Measurements from ENCODE around the gene DENND10. TPM values are rescaled to one million over a fixed set of nuclear protein-coding genes. Genes with fewer than 3 reads are reported as not detected.
"Not testable (repeated sequence)": the region's sequence is repeated elsewhere in the genome, so short reads cannot be mapped to it uniquely, and the experiment has no call there.

Gene DENND10
- total RNA-seq, 2 experiments from 2014 or later: 19.9 to 22.9 TPM

DNA sequence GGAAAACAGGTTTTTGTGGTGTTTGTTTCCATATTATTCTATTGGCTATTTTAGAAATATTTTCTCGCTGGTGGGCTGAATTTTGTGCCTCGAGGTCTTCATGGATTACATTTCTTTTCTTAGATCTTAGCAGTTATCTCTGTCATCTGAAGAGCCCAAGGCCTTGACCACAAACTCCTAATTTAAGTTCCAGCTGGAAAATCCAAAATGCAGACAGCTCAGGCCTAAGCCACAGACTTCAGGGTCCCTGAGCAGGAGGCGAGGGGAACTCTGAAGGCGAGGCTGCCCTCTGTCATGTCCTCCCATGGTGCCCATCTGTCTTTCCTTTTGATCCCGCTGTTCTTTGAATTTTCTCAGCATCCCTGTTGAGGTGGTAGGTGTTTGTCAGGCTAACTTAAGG lies 14.3 kb downstream of the DENND10 start:
- ChIA-PET CTCF (no interaction called here), POLR2A (no interaction called here)

GRCh38 chr10:119119400-119119799 lies 15.5 kb downstream of the DENND10 start:
- ChIA-PET CTCF (interaction anchor here (1.3 kb wide), 1 partner anchor 13 kb away, joined by 3 read pairs; no protein-coding TSS in a partner anchor), POLR2A (interaction anchor here (1.0 kb wide), 1 partner anchor 12 kb away, joined by 3 read pairs; no protein-coding TSS in a partner anchor)

- POLR2A ChIA-PET: interaction anchor here (0.6 to 1.1 kb wide), 2 partner anchors 37 to 43 kb away, joined by 3 to 5 read pairs; no protein-coding TSS in a partner anchor
- CTCF ChIA-PET: interaction anchor here (1.3 kb wide), 1 partner anchor 14 kb away, joined by 3 read pairs; no protein-coding TSS in a partner anchor
Measured at GRCh38 chr10:119120413-119120867, 16.5 kb downstream of the DENND10 start.

DNA sequence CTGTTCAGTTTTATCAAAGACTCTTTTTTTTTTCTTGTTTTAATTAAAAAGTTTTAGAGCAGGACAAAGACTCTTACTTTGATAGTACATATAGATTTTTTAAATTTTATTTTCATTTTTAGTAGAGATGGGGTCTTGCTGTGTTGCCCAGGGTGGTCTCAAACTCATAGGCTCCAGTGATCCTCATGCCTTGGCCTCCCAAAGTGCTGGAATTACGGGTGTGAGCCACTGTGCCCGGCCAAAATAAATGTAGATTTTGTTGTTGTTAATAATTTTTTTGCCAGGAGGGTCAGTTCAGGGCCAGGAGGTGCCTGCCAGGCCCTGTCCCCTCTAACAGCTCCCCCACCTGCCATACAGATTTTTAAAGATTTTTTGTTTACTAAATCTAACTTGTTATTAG lies 17.0 kb downstream of the DENND10 start:
- POLR2A ChIA-PET: interaction anchor here (1.1 kb wide), 1 partner anchor 37 kb away, joined by 3 read pairs; no protein-coding TSS in a partner anchor
- CTCF ChIA-PET: no interaction called here

GRCh38 chr10:119125942-119126341 lies 22.0 kb downstream of the DENND10 start:
- POLR2A ChIA-PET: no interaction called here
- CTCF ChIA-PET: no interaction called here

DNA sequence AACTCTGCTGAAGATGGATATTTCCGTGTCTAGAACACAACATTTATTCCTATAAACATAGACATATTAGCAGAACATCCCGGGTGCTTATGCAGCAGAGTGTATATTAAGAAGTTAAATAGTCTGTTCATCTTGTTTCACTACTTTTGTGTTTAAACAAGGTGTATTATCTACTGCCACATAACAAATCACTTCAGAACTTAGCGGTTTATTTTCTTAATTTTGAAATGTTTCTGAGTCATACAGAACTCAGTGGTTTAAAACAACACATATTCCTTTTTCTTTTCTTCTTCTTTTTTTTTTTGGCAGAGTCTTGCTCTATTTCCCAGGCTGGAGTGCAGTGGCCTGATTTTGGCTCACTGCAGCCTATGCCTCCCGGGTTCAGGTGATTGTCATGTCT lies 25.8 kb downstream of the DENND10 start:
- POLR2A ChIA-PET: no interaction called here
- CTCF ChIA-PET: no interaction called here

DNA sequence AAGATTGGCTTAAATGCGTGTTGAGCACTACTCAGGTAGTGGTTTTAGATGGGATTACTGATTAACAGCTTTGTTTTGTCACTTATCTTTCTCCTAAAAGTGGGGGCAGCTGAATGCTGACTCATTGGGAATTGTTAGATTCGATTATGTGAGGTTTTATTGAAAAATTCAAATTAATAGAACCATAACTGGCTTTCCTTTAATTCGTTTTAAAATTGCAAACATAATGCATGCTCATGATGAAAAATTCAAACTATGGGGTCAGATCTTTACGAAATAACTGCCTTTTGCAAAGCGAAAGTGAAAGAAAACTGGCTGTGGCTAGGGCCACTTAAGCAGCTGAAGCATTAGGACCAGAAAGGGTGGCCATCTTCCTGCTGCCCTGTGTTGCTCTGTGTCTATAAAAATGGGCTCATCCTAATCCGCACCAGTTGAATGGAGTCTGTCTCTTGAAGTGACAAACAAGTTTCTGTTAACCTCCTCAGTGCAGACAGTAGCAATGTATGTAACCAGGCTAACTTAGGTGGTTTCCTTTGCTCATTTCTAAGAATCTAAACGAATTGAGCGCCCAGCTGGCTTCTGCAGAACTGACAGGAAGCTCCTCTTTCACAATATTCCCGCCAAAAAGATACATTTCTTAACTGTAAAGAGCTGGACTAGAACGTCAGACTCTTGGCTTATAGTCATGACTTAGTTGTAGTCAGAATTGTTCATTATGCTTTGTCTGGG lies 27.8 kb downstream of the DENND10 start:
- POLR2A ChIA-PET: interaction anchor here (0.5 to 1.6 kb wide), 9 partner anchors 8 to 75 kb away, joined by 3 to 10 read pairs (median 3); partner anchors contain the start of genes DENND10, EIF3A, GRK5 and SFXN4
- CTCF ChIA-PET: interaction anchor here (0.9 to 1.5 kb wide), 4 partner anchors 27 to 47 kb away, joined by 3 read pairs; partner anchors contain the start of genes DENND10, PRDX3 and SFXN4

DNA sequence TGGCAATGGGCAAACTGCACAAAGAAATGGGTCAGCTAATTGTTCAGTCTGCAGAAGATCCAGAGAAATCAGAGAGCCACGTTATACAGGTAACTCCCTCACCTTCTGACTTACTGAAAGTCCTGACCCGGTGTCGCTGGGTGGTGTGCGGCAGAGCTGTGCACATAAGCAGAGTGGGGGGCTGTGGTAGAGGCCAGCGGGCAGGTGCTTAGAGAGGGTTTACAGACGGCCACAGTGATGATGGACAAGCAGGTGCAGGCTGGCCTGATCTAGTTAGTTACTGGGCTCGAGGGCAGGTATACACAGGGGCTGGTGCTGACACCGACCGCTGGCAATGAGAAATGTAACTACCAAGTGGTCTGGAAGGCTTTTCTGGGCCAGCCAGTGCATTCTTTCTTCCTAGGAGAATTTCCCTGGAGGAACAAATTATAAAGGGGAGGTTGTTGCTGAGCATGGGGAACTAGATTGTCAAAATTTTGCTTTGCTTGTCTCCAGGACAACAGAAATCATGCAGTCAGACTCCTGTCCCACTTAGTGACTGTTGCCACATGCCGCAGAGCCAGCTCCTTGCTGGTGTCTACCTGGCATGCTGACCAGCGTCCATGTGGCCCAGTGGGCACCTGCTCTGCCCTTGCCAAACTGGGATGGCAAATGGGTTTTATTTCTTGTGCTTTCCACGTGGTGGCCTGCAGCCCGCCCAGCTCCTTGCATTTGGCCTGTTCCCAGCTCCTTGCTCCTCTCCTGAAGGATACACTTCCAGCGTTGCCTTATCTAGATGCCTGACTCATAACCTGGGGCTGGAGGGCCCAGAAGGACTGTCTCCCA lies 28.8 kb downstream of the DENND10 start:
- ChIA-PET POLR2A (interaction anchor here (0.6 to 1.6 kb wide), 5 partner anchors 9 to 53 kb away, joined by 3 to 10 read pairs (median 9); partner anchors contain the start of genes EIF3A and SFXN4), CTCF (interaction anchor here (0.9 to 1.5 kb wide), 2 partner anchors 32 to 44 kb away, joined by 3 read pairs; partner anchors contain the start of gene SFXN4)

DNA sequence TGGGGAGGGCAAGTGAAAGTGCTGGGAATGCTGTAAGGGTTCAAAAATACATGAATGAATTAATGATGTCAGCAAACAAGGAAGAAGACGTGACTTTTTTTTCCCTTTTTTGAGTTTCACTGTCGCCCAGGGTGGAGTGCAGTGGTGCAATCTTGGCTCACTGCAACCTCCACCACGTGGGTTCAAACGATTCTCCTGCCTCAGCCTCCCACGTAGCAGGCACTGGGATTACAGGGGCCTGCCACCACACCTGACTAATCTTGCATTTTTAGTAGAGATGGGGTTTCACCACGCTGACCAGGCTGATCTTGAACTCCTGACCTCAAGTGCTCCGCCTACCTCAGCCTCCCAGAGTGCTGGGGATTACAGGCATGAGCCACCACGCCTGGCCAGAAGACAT lies 30.0 kb downstream of the DENND10 start:
- CTCF ChIA-PET: no interaction called here
- POLR2A ChIA-PET: no interaction called here

DNA sequence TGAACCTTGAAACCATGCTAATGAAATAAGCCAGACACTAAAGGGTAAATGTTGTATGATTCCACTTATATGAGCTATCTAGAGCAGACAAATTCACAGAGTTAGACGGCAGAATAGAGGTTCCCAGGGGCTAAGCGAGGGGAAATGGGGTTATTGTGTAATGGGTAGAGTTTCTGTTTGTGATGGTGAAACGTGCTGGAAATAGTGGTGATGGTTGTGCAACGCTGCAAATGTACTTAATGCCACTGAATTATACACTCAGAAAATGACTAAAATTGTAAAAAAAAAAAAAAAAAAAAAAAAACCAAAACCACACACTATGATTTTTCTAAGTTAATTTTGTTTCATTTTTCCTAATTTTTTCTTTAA lies 31.6 kb downstream of the DENND10 start:
- ChIA-PET POLR2A (interaction anchor here (0.7 to 0.8 kb wide), 3 partner anchors 12 to 55 kb away, joined by 3 to 15 read pairs (median 3); partner anchors contain the start of gene PRDX3), CTCF (no interaction called here)

DNA sequence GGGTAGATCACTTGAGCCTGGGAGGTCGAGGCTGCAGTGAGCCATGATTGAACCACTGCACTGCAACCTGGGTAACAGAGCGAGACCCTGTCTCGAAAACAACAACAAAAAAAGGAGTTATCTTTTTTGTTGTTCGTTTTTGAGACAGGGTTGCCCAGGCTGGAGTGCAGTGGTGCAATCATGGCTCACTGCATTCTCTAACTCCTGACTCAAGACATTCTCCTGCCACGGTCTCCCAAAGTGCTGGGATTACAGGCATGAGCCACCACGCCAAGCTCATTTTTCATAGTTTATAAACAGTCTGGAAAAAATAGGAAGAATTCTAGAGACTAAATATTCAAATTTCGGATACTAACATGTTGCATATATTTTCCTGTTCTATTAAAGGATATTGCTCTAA lies 32.2 kb downstream of the DENND10 start:
- POLR2A ChIA-PET: interaction anchor here (0.8 kb wide), 1 partner anchor 43 kb away, joined by 3 read pairs; the partner anchor contains the start of gene PRDX3
- CTCF ChIA-PET: no interaction called here

DNA sequence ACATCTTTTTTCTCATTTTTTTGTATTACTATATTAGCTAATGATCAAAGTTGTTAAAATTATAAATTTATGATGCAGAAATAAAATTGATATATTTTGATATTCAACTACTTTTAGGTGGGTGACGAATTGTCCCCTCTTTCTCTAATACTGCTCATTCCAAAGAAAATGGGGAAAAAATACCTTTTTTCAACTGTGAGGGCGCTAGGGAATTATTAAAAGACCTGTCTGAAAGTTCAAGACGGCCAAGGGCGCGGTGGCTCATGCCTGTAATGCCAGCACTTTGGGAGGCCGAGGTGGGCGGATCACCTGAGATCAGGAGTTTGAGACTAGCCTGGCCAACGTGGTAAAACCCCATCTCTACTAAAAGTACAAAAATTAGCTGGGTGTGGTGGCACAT lies 34.0 kb downstream of the DENND10 start:
- POLR2A ChIA-PET: not testable (repeated sequence)
- CTCF ChIA-PET: interaction anchor here (0.7 kb wide), 3 partner anchors 112 to 405 kb away, joined by 3 to 6 read pairs (median 3); partner anchors contain the start of gene RGS10

DNA sequence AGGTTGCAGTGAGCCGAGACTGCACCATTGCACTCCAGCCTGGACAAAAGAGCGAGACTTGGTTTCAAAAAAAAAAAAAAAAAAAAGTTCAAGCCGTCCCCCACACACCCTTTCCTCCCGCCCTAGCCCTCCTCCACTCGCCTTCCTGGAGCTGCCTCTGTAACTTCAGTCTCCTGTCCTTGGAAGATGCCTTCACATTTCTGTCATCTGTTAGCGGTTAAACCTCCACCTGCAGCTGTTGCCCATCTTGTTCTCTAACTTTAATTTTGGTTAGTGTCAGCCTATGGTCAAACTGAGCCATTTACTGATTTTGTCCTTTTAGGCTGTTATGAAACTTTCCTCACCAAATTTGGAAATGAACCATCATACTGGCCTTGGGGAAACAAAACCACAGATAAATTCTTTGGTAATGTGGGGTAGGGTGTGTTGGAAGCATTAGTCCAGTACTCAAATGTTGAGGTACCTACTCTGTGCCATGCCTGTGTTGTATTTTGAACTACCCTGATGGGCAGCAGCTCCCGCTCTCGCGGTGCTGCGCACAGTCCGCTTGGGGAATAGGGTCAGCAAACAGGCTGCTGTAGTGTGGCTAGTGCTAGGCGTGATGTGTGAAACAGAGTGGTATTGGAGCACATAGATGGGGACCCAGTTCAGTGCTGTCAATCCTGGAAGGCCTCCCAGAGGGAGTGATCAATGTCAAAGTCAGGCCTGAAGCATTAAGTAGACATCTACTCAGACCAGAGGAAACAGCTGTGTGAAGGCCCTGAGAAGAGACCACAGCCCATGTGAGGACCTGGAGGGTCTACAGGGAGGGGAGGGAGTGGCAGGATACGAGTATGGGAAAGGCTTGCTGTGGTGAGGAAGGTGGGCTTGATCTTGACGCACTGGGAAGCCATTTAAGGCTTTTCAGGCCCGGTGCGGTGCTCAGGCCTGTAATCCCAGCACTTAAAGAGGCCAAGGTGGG lies 34.7 kb downstream of the DENND10 start:
- ChIA-PET CTCF (interaction anchor here (0.6 to 0.7 kb wide), 4 partner anchors 46 to 404 kb away, joined by 3 to 6 read pairs (median 3); partner anchors contain the start of gene RGS10), POLR2A (interaction anchor here (0.7 to 0.8 kb wide), 2 partner anchors 37 to 38 kb away, joined by 3 to 9 read pairs; no protein-coding TSS in a partner anchor)

- POLR2A ChIA-PET: no interaction called here
Measured at GRCh38 chr10:119139464-119140067, 35.7 kb downstream of the DENND10 start.

GRCh38 chr10:119140603-119141245 lies 36.8 kb downstream of the DENND10 start:
- CTCF ChIA-PET: no interaction called here
- POLR2A ChIA-PET: no interaction called here

More at GRCh38 chr10:119139464-119140067, 35.7 kb downstream of the DENND10 start:
- CTCF ChIA-PET: no interaction called here

DNA sequence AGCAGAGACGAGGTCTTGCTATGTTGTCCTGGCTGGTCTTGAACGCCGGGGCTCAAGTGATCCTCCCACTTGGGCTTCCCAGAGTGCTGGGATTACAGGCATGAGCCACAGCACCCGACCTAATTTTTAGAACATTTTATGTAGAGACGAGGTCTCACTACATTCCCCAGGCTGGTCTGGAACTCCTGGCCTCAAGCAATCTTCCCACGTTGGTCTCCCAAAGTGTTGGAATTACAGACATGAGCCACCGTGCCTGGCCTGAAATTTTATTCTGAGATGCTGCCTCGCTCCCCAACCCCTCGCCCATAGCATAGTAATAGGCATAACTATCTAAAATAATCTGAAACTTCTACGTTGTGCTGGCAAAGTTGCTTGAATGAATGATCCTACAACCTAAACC lies 39.7 kb downstream of the DENND10 start:
- ChIA-PET POLR2A (no interaction called here), CTCF (no interaction called here)

GRCh38 chr10:119149157-119149556 lies 45.2 kb downstream of the DENND10 start:
- ChIA-PET CTCF (no interaction called here), POLR2A (no interaction called here)

DNA sequence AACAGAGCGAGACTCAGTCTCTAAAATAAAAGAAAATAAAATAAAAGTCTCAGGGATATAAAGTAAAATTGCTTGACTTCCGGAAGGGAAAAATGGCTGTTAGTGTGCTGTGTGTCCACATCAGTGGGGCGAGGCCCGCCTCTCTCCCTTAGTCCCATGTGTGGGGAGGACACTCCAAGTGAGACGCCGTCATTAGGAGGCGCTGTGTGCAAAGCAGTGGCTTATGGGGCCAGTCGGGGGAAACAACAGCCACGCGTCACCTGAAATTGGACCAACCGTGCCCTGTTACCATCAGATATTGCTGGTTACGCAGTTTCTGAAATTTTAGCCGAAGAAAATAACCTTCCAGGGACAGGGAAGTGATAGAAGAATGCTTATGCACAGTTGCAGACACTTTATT lies 45.8 kb downstream of the DENND10 start:
- CTCF ChIA-PET: no interaction called here
- POLR2A ChIA-PET: no interaction called here

Measured in activated CD8-positive, alpha-beta memory T cell treated with anti-CD3 and anti-CD28 coated beads for 36 hours (primary cell).